ENCODE measurements around the gene MUC22. TPM values are rescaled to one million over a fixed set of nuclear protein-coding genes. Genes with fewer than 3 reads are reported as not detected.

MUC22 gene
- total and polyA plus RNA-seq, 10 of the 15 experiments (the other 5 are each of a cell fraction or from before 2014, with no cell fraction given), result under 0.01 to 0.09 (median 0.04) TPM; not detected in 4

DNA sequence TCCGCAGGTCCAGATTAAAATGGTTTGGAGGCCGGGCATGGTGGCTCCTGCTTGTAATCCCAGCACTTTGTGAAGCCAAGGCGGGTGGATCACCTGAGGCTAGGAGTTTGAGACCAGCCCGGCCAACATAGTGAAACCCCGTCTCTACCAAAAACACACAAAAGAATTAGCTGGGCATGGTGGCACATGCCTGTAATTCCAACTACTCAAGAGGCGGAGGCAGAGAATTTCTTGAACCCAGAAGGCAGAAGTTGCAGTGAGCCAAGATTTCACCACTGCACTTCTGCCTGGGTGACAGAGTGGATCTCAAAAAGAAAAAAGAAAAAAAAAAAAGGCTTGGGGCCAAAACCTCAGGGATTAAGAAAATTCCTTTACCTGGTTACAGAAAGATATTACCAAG, 71.6 kb downstream of the MUC22 start (continued):
- TF ChIP-seq, protein P1, sequence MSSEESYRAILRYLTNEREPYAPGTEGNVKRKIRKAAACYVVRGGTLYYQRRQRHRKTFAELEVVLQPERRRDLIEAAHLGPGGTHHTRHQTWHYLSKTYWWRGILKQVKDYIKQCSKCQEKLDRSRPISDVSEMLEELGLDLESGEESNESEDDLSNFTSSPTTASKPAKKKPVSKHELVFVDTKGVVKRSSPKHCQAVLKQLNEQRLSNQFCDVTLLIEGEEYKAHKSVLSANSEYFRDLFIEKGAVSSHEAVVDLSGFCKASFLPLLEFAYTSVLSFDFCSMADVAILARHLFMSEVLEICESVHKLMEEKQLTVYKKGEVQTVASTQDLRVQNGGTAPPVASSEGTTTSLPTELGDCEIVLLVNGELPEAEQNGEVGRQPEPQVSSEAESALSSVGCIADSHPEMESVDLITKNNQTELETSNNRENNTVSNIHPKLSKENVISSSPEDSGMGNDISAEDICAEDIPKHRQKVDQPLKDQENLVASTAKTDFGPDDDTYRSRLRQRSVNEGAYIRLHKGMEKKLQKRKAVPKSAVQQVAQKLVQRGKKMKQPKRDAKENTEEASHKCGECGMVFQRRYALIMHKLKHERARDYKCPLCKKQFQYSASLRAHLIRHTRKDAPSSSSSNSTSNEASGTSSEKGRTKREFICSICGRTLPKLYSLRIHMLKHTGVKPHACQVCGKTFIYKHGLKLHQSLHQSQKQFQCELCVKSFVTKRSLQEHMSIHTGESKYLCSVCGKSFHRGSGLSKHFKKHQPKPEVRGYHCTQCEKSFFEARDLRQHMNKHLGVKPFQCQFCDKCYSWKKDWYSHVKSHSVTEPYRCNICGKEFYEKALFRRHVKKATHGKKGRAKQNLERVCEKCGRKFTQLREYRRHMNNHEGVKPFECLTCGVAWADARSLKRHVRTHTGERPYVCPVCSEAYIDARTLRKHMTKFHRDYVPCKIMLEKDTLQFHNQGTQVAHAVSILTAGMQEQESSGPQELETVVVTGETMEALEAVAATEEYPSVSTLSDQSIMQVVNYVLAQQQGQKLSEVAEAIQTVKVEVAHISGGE (CRISPR knock-in tag; IDR thresholded peaks at IDR 0.05), result no peak
- TF ChIP-seq, protein P2, sequence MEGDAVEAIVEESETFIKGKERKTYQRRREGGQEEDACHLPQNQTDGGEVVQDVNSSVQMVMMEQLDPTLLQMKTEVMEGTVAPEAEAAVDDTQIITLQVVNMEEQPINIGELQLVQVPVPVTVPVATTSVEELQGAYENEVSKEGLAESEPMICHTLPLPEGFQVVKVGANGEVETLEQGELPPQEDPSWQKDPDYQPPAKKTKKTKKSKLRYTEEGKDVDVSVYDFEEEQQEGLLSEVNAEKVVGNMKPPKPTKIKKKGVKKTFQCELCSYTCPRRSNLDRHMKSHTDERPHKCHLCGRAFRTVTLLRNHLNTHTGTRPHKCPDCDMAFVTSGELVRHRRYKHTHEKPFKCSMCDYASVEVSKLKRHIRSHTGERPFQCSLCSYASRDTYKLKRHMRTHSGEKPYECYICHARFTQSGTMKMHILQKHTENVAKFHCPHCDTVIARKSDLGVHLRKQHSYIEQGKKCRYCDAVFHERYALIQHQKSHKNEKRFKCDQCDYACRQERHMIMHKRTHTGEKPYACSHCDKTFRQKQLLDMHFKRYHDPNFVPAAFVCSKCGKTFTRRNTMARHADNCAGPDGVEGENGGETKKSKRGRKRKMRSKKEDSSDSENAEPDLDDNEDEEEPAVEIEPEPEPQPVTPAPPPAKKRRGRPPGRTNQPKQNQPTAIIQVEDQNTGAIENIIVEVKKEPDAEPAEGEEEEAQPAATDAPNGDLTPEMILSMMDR (IDR thresholded peaks at IDR 0.05 in 2 of 3, conservative IDR thresholded peaks at IDR 0.05 in 1 of 3; ENCODE audit: control insufficient read depth in 2 of 3, extremely low read depth in 1 of 3, insufficient read depth in 1 of 3, low read depth in 3 of 3, low read length in 3 of 3), result no peak
- no peak for TF ChIP-seq MEF2A (IDR thresholded peaks at IDR 0.05; ENCODE audit: insufficient read depth, low read depth, low read length)
- no peak for TF ChIP-seq EZH2 (IDR thresholded peaks at IDR 0.05; ENCODE audit: borderline replicate concordance, control insufficient read depth, low read depth, low read length)
- no peak for TF ChIP-seq TARDBP (IDR thresholded peaks at IDR 0.05; ENCODE audit: borderline replicate concordance)
- TF ChIP-seq POLR2AphosphoS2 (IDR thresholded peaks at IDR 0.05; ENCODE audit: low read depth, low read length), result no peak
- TF ChIP-seq, protein P3, sequence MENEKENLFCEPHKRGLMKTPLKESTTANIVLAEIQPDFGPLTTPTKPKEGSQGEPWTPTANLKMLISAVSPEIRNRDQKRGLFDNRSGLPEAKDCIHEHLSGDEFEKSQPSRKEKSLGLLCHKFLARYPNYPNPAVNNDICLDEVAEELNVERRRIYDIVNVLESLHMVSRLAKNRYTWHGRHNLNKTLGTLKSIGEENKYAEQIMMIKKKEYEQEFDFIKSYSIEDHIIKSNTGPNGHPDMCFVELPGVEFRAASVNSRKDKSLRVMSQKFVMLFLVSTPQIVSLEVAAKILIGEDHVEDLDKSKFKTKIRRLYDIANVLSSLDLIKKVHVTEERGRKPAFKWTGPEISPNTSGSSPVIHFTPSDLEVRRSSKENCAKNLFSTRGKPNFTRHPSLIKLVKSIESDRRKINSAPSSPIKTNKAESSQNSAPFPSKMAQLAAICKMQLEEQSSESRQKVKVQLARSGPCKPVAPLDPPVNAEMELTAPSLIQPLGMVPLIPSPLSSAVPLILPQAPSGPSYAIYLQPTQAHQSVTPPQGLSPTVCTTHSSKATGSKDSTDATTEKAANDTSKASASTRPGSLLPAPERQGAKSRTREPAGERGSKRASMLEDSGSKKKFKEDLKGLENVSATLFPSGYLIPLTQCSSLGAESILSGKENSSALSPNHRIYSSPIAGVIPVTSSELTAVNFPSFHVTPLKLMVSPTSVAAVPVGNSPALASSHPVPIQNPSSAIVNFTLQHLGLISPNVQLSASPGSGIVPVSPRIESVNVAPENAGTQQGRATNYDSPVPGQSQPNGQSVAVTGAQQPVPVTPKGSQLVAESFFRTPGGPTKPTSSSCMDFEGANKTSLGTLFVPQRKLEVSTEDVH (IDR thresholded peaks at IDR 0.05; ENCODE audit: low read depth, partially characterized antibody), result no peak

Measured in GM12878 (cell line).